HL-60 (cell line): ENCODE results near the gene CYP3A4.

Experiments
- DNase-seq, 2 experiments: peaks; one replicate each; pipeline ENCODE4 v3.0.0-alpha.2; 2010 to 2020; ENCODE audit warnings: low read depth in 1 of 2, low spot score in 1 of 2
- H3K27ac ChIP-seq: fragments of 250-450 bp; sonication (Bioruptor Pico); replicated peaks from 2 replicates; pipeline ENCODE4 v1.5.1; 2020; ENCODE audit warnings: mild to moderate bottlenecking, moderate library complexity
- H3K27me3 ChIP-seq: fragments of 250-450 bp; sonication (Bioruptor Pico); 2 replicates; pipeline ENCODE4 v1.5.1; 2021; ENCODE audit warnings: mild to moderate bottlenecking, moderate library complexity; ENCODE audit not compliant: insufficient read depth, poor library complexity, severe bottlenecking
- H3K4me3 ChIP-seq: replicated peaks from 2 replicates; pipeline ENCODE4 v1.5.1; 2011; ENCODE audit warnings: mild to moderate bottlenecking, control low read depth, low read length; ENCODE audit not compliant: insufficient read depth
- GABPA ChIP-seq: IDR thresholded peaks from 2 replicates; pipeline ENCODE4 v1.6.1; 2012; ENCODE audit warnings: low read depth
- POLR2AphosphoS5 ChIP-seq: IDR thresholded peaks from 2 replicates; pipeline ENCODE4 v1.6.1; 2012; ENCODE audit warnings: low read depth
- SPI1 ChIP-seq: IDR thresholded peaks from 2 replicates; pipeline ENCODE4 v1.6.1; 2012; ENCODE audit warnings: low read depth, mild to moderate bottlenecking, borderline replicate concordance
- TF ChIP-seq, protein P1 (sequence below): IDR thresholded peaks from 2 replicates; pipeline ENCODE4 v1.6.1; 2012; ENCODE audit warnings: low read depth; ENCODE audit not compliant: insufficient replicate concordance
- TF ChIP-seq, protein P2 (sequence below): IDR thresholded peaks from one replicate; pipeline ENCODE4 v1.5.1; 2011; ENCODE audit warnings: low read length, control low read depth, inconsistent platforms; ENCODE audit not compliant: insufficient read depth

CYP3A4 gene

DNA sequence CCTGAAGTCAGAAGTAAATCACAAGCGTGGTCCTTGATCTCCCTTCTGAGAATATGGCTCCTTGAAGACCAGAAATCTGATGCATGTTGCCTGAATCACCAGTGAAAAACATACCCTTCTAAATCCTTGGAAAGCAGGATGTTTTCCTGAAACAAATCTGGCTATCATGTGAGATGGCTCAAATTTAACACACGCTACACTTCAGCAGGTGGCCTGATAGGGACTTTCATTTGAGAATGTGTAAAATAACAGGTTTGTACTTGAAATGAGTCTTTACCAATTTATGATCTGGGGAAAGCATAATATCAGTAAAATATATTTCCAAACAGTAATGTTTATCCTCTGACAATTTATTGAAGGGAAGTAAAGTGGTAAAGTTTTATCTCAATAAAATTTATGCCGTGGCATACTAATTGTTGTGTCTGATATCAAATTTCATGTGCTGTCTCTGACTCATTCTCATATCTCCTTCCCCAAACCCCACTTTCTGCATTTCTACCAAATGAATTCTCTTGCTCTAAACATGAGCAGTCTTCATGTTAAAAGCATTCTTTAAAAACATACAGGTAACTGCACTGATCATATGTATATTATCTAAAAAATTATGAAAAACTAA, 17.4 kb downstream of the CYP3A4 start:
- Histone ChIP-seq H3K27ac (no peak overlapping the region), H3K27me3 (peaks cover 7% of the 10 kb centered on the region), H3K4me3 (no peak overlapping the region)
- TF ChIP-seq, protein P1, sequence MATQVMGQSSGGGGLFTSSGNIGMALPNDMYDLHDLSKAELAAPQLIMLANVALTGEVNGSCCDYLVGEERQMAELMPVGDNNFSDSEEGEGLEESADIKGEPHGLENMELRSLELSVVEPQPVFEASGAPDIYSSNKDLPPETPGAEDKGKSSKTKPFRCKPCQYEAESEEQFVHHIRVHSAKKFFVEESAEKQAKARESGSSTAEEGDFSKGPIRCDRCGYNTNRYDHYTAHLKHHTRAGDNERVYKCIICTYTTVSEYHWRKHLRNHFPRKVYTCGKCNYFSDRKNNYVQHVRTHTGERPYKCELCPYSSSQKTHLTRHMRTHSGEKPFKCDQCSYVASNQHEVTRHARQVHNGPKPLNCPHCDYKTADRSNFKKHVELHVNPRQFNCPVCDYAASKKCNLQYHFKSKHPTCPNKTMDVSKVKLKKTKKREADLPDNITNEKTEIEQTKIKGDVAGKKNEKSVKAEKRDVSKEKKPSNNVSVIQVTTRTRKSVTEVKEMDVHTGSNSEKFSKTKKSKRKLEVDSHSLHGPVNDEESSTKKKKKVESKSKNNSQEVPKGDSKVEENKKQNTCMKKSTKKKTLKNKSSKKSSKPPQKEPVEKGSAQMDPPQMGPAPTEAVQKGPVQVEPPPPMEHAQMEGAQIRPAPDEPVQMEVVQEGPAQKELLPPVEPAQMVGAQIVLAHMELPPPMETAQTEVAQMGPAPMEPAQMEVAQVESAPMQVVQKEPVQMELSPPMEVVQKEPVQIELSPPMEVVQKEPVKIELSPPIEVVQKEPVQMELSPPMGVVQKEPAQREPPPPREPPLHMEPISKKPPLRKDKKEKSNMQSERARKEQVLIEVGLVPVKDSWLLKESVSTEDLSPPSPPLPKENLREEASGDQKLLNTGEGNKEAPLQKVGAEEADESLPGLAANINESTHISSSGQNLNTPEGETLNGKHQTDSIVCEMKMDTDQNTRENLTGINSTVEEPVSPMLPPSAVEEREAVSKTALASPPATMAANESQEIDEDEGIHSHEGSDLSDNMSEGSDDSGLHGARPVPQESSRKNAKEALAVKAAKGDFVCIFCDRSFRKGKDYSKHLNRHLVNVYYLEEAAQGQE, result no peak
- TF ChIP-seq GABPA (no peak), SPI1 (no peak), POLR2AphosphoS5 (no peak)
- TF ChIP-seq, protein P2, sequence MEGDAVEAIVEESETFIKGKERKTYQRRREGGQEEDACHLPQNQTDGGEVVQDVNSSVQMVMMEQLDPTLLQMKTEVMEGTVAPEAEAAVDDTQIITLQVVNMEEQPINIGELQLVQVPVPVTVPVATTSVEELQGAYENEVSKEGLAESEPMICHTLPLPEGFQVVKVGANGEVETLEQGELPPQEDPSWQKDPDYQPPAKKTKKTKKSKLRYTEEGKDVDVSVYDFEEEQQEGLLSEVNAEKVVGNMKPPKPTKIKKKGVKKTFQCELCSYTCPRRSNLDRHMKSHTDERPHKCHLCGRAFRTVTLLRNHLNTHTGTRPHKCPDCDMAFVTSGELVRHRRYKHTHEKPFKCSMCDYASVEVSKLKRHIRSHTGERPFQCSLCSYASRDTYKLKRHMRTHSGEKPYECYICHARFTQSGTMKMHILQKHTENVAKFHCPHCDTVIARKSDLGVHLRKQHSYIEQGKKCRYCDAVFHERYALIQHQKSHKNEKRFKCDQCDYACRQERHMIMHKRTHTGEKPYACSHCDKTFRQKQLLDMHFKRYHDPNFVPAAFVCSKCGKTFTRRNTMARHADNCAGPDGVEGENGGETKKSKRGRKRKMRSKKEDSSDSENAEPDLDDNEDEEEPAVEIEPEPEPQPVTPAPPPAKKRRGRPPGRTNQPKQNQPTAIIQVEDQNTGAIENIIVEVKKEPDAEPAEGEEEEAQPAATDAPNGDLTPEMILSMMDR, result no peak
- DNase-seq, result no peak

DNA sequence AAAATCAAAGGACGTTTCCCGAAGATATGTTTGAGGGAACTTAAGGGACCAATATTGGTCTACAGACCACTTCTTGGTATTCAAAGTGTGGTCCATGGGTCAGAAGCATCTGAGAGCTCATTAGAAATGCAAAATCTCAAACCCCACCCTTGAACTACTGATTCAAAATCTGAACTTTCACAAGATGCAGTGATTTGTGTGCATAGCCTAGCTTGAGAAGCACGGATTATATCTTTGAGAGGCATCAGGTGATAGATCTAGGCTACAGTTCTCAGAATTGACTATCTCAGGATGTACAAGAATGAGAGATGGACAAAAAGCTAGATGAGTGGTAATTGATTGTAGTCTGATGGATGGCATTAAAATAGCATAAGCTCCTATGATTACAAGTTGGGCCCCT, 19.5 kb downstream of the CYP3A4 start:
- Histone ChIP-seq H3K27ac (no peak overlapping the region), H3K27me3 (peaks cover 3% of the 10 kb centered on the region), H3K4me3 (no peak overlapping the region)
- TF ChIP-seq GABPA, result no peak
- TF ChIP-seq, protein P1, result no peak
- no peak for TF ChIP-seq SPI1
- TF ChIP-seq, protein P2, result no peak
- no peak for TF ChIP-seq POLR2AphosphoS5
- no peak for DNase-seq

DNA sequence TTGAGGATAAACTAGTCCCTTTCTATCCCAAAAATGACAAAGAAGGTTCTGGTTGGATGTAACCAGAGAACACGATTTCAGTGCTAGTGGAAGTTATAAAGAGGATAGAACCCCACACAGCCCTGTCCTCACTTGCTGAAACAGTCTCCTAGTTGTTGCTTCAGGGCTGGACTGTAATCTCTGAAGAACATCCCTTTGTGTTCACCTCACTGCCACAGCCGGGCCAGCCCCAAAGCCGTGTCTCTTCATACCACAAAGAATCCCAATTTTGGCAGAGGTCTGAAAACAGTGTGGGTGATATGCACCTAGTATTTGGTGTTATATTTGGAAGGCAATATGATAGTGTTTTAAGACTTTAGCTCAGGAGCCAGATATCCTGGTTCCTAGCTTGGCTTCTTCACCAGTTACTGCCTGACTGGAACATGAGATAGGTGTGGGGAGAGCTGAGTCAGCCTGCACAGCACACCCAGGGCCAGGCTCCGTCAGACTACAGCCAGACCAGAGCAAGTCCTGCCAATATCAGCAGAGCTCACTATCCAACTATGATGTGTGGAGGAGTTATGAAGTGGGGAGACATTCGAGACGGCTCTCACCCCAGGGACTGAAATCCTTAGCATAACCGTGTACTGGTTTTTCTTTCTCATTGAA, 21.2 kb downstream of the CYP3A4 start:
- H3K4me3 ChIP-seq, result no peak overlapping the region
- H3K27me3 ChIP-seq, result peaks cover 3% of the 10 kb centered on the region
- TF ChIP-seq, protein P1, result no peak
- no peak for TF ChIP-seq POLR2AphosphoS5
- TF ChIP-seq GABPA, result no peak
- TF ChIP-seq, protein P2, result no peak
- no peak for TF ChIP-seq SPI1
- no peak overlapping the region for H3K27ac ChIP-seq
- DNase-seq, result no peak
